GM19463 (cell line): ENCODE measurements around the gene PDZK1IP1.
"Not testable (repeated sequence)": the region's sequence is repeated elsewhere in the genome, so short reads cannot be mapped to it uniquely, and the experiment has no call there.

ENCODE experiments used
- ATAC-seq: cut with Tn5 transposase; IDR thresholded peaks from one replicate; pipeline ENCODE4 v1.9.1; 2021; ENCODE audit warnings: mild to moderate bottlenecking, moderate library complexity; ENCODE audit not compliant: unreplicated experiment

The PDZK1IP1 gene

DNA sequence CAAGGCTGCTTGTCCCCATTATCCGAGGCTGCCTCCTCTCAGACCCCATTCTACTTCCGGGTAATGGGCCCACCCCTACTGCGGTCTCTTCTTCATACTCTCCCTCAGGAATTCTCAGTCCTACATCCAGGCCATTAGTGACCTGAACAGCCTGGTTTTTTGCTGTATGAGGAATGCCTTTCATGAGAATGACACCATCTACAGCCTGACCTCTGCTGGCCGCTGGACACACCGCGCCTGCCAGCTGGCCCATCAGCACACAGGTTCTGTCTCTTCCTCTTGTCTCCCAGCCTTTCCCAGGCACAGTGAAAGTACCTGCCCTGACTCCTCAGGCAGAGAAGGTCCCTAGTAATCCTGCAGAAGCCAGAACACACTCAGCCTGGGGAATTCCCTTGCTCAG lies 46.2 kb downstream of the PDZK1IP1 start:
- ATAC-seq = not testable (repeated sequence)

DNA sequence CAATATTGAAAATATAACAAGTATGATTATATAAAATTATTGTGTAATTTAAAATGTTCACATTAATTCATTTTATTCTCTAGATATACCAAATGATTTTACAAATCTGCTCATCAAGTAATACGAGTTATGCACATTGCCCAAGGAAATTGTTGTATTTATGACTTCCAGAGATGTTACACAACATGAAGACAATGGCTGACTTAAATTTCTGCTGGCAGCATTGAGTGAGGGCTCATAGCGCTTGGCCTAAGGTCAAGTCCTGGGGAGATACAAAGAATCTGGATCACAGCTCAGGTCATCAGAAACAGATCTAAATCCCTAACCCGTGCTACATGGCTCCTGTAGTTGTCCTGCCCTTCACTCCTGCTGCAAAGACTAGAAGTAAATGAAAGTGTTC lies 49.5 kb downstream of the PDZK1IP1 start:
- ATAC-seq = not testable (repeated sequence)

DNA sequence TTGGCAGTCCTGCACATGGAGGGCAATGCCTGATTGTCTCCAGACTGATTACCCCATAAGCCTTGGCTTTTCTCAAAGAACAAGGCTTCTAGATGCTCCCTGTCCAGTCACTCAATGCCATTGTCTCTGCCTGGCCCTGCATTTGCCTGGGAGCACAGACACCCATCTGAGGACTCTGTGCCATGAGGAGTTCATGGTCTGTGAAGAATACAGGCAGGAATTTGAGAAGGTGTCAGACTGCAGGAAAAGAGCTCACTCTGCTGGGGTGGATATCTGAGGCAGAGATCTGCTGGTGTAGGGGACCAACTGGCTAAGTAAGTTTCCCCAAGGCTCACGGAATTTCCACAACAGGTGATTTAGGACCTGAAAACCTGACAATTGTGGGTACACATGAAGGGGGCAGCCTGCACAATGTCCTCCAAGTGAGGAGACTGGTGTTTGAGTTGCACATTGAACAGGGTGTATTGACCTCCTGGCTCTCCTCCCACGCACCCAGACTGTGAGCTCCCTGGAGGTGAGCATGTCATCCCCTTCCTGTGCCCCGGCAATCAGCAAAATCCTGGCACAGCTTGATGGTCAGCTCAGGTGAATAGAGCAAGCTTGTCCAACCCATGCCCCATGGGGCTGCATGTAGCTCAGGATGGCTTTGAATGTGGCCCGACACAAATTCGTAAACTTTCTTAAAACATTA lies 51.8 kb downstream of the PDZK1IP1 start:
- ATAC-seq = no peak

DNA sequence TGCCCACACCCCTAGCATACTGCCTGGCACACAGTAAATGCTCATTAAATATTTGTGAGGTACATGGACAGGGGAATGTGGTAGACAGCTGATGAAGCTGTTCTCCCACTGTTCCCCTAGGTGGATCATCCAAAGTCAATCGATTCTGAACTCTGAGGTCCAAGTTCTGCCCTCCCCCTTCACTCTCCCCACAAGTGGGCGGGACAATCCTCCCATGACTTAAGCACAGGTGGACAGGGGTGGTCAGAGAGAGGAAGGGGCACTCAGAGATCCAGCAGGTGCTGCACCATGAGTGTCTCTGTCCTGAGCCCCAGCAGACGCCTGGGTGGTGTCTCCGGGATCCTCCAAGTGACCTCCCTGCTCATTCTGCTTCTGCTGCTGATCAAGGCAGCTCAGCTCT lies 52.6 kb downstream of the PDZK1IP1 start, which contains the start of gene CYP4A22:
Gene CYP4A22, plus strand, starts transcription at position 244 of the 400 bp plus-strand sequence. Its CDS starts 45 bp downstream, at position 289.
- ATAC-seq = no peak
